Esophagus (tissue), 2 donors: ENCODE results near the gene PAPSS2. TPM values are rescaled to one million over a fixed set of nuclear protein-coding genes. Genes with fewer than 3 reads are reported as not detected.

ENCODE experiments used
- H3K27ac ChIP-seq, 2 donors: one replicate each; pipeline ENCODE4 v1.5.1; 2013; ENCODE audit warnings: low read depth in 2 of 2, mild to moderate bottlenecking in 2 of 2, inconsistent platforms in 1 of 2, low read length in 1 of 2, moderate library complexity in 1 of 2
- H3K27me3 ChIP-seq, 2 donors: one replicate each; pipeline ENCODE4 v1.6.1; 2013; ENCODE audit warnings: low read length in 2 of 2, control low read depth in 1 of 2, mild to moderate bottlenecking in 1 of 2; ENCODE audit not compliant: insufficient read depth in 2 of 2, control insufficient read depth in 1 of 2
- H3K36me3 ChIP-seq, 2 donors: one replicate each; pipeline ENCODE4 v1.6.1; 2013; ENCODE audit warnings: low read length in 1 of 2; ENCODE audit not compliant: control insufficient read depth in 2 of 2, insufficient read depth in 2 of 2
- H3K4me1 ChIP-seq, 2 donors: one replicate each; pipeline ENCODE4 v1.6.1; 2013; ENCODE audit warnings: low read length in 1 of 2; ENCODE audit not compliant: control insufficient read depth in 2 of 2, insufficient read depth in 2 of 2
- H3K4me3 ChIP-seq, 2 donors: one replicate each; pipeline ENCODE4 v1.5.1; 2013; ENCODE audit warnings: low read length in 2 of 2, mild to moderate bottlenecking in 2 of 2, low read depth in 1 of 2, moderate library complexity in 1 of 2
- H3K9me3 ChIP-seq, 2 donors: one replicate each; pipeline ENCODE4 v1.6.1; 2013; ENCODE audit warnings: mild to moderate bottlenecking in 2 of 2, low read depth in 1 of 2, low read length in 1 of 2, moderate library complexity in 1 of 2; ENCODE audit not compliant: control insufficient read depth in 2 of 2, insufficient read depth in 1 of 2
- WGBS, 2 donors: extraction: QIAGEN DNeasy Blood & Tissue Kit; methylation state at CpG; one replicate each; pipeline ENCODE4 v1.1.7; 2013; 5-methylcytosine and 5-hydroxymethylcytosine counted together
- polyA plus RNA-seq, 2 donors: library from polyadenylated mRNA; stranded (reverse); fragments of 200-250 nt; gene quantifications; one replicate each; pipeline ENCODE4 v1.2.3, GENCODE V29; 2013
- donor health status: healthy with polysubstance abuse.
- donor health status: Bipolar disorder and iron deficiency.

The PAPSS2 gene
- polyA plus RNA-seq, 2 donors, result 1.3 to 1.7 TPM

DNA sequence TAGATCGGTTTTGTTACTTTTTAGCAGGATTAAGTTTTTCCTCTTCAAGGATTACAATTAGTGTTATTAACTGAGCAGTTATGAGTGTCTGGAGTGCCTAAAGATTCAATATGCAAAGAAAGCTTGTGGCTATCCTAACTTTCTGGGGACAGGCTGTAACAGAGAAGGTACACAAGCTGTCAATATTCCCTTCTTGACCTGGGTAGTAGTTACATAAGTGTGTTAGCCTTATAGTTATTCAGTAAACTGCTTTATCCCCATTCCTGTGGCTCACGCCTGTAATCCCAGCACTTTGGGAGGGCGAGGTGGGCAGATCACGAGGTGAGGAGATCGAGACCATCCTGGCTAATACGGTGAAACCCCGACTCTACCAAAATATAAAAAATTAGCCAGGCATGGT, 126.7 kb downstream of the PAPSS2 start:
- Histone ChIP-seq H3K27me3 (no peaks in the 10 kb centered on the region), H3K4me3 (no peak overlapping the region), H3K9me3 (no peaks in the 10 kb centered on the region), H3K27ac (no peak overlapping the region), H3K4me1 (no peaks in the 10 kb centered on the region), H3K36me3 (peaks cover 0 to 3% of the 10 kb centered on the region in 2 donors)
- 96 to 97% methylated on average over 7 of the region's 7 CpGs for WGBS, 2 donors

DNA sequence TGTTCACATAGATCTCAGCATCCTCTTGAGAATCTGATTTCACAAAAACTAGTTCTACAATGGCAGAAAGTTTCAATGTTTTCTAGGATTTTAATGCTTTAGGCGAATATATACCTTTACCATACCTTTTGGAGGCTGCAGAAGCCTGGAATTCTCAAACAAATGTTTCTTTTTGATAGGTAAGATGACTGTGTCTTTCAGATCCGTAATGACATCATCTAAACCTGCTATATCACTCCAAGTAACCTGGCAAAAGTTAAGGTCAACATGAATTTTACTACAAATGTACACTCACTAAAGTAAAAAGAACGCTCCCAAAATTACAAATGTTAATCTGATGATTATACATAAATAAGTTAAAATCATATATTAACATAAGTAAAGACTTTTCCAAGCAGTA, 130.5 kb downstream of the PAPSS2 start:
- Histone ChIP-seq H3K36me3 (peaks cover 0 to 3% of the 10 kb centered on the region in 2 donors), H3K27ac (no peak overlapping the region), H3K4me3 (no peak overlapping the region), H3K27me3 (no peaks in the 10 kb centered on the region), H3K4me1 (no peaks in the 10 kb centered on the region), H3K9me3 (no peaks in the 10 kb centered on the region)
- 80 to 96% methylated on average over 3 of the region's 3 CpGs for WGBS, 2 donors

DNA sequence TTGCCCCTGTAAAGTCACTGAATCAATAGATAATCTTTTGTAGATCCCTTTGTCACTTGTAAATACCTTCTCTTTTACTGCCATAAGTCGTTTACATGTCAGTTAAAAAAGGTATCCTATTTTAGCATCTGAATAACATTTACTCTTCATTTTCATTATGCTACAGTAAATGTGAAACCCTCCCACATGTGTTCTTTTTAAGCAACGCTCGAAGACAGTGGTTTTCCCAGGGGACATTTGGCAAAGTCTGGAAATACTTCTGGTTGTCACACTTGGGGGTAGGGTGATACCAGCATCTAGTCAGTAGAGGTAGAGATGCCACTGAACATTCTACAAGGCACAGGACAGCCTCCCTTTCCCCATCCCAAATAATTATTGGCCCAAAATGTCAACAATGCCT, 134.6 kb downstream of the PAPSS2 start:
- Histone ChIP-seq H3K36me3 (peaks cover 0 to 2% of the 10 kb centered on the region in 2 donors), H3K27me3 (no peaks in the 10 kb centered on the region), H3K9me3 (no peaks in the 10 kb centered on the region), H3K4me1 (no peaks in the 10 kb centered on the region), H3K4me3 (no peak overlapping the region), H3K27ac (no peak overlapping the region)
- 71 to 75% methylated on average over 3 of the region's 3 CpGs for WGBS, 2 donors

Other genes starting within 250 kb of the PAPSS2 start
- 1 to 10 TPM; 1.3 to 2.3 TPM for gene MINPP1, start 155.0 kb upstream of the PAPSS2 start, polyA plus RNA-seq
- 10 to 100 TPM in 1 of 2 donors, 1 to 10 TPM in 1; 7.2 to 14.2 TPM for gene ATAD1, start 158.3 kb downstream of the PAPSS2 start, polyA plus RNA-seq
- under 1 TPM; 0.15 to 0.16 TPM for gene KLLN, start 203.7 kb downstream of the PAPSS2 start, polyA plus RNA-seq
- 10 to 100 TPM; 18.2 to 25.2 TPM for gene PTEN, start 203.7 kb downstream of the PAPSS2 start, polyA plus RNA-seq